Panc1 (cell line): Measurements from ENCODE around the gene BMAL1. TPM values are rescaled to one million over a fixed set of nuclear protein-coding genes. Genes with fewer than 3 reads are reported as not detected.

Experiments used
- ATAC-seq: fragments of 200-7000 bp; cut with Tn5 transposase; 2 replicates; pipeline ENCODE4 v1.9.1; 2020; ENCODE audit warnings: mild to moderate bottlenecking, moderate library complexity
- BruUV-seq: library from RNA; stranded (reverse); fragments of 400-500 nt; replicated peaks from 2 replicates; lab custom pipeline; 2021; lab: Mats Ljungman, UMichigan
- CTCF ChIA-PET: fragments of 300-600 bp; sonication (Branson Sonifier 250); formaldehyde crosslinking; loops from one replicate; lab custom pipeline; 2022; ENCODE audit warnings: antibody characterized with exemption; lab: Charles Lee
- POLR2A ChIA-PET: fragments of 300-600 bp; sonication (Branson Sonifier 250); formaldehyde crosslinking; loops from one replicate; lab custom pipeline; 2022; ENCODE audit warnings: antibody characterized with exemption; lab: Charles Lee
- DNase-seq: peaks from one replicate; pipeline ENCODE4 v3.0.0-alpha.2; 2010; ENCODE audit warnings: low read depth, low spot score
- H3K27ac ChIP-seq: 2 replicates; pipeline ENCODE4 v1.5.1; 2011; ENCODE audit warnings: mild to moderate bottlenecking, low read length, inconsistent platforms
- H3K27me3 ChIP-seq: fragments of 200-500 bp; sonication (Bioruptor generic); 2 replicates; pipeline ENCODE4 v1.6.0; 2014; ENCODE audit warnings: low read length, inconsistent platforms; ENCODE audit not compliant: control insufficient read depth, insufficient read depth
- H3K36me3 ChIP-seq: fragments of 200-500 bp; sonication (Bioruptor generic); 2 replicates; pipeline ENCODE4 v1.5.1; 2014; ENCODE audit warnings: inconsistent platforms, mild to moderate bottlenecking, low read length, moderate library complexity; ENCODE audit not compliant: control insufficient read depth, insufficient read depth
- H3K4me1 ChIP-seq: 2 replicates; pipeline ENCODE4 v1.5.1; 2011; ENCODE audit warnings: inconsistent platforms, mild to moderate bottlenecking, low read length, moderate library complexity; ENCODE audit not compliant: control insufficient read depth, insufficient read depth
- H3K4me3 ChIP-seq, 2 experiments: 2 replicates each; pipeline ENCODE4 v1.5.1; 2011 to 2012; ENCODE audit warnings: low read depth in 2 of 2, low read length in 2 of 2, mild to moderate bottlenecking in 2 of 2, inconsistent platforms in 1 of 2, moderate library complexity in 1 of 2
- H3K9me3 ChIP-seq: fragments of 200-500 bp; sonication (Bioruptor generic); 2 replicates; pipeline ENCODE4 v1.5.1; 2014; ENCODE audit warnings: low read depth, mild to moderate bottlenecking, inconsistent platforms, low read length, moderate library complexity; ENCODE audit not compliant: control insufficient read depth, insufficient read depth
- CTCF ChIP-seq: fragments of 450-650 bp; IDR thresholded peaks from 2 replicates; pipeline ENCODE4 v1.5.1; 2017; ENCODE audit warnings: mild to moderate bottlenecking
- POLR2AphosphoS5 ChIP-seq: IDR thresholded peaks from 2 replicates; pipeline ENCODE4 v1.6.1; 2012; ENCODE audit warnings: mild to moderate bottlenecking, low read depth, low read length, moderate library complexity
- REST ChIP-seq, 2 experiments: IDR thresholded peaks; 2 replicates each; pipeline ENCODE4 v1.6.1; 2011 to 2012; ENCODE audit warnings: low read depth in 2 of 2, control low read depth in 1 of 2, low read length in 1 of 2, mild to moderate bottlenecking in 1 of 2, moderate library complexity in 1 of 2; ENCODE audit not compliant: insufficient read depth in 1 of 2
- SIN3A ChIP-seq: IDR thresholded peaks from 2 replicates; pipeline ENCODE4 v1.6.1; 2012; ENCODE audit warnings: low read depth, mild to moderate bottlenecking, low read length, moderate library complexity, borderline replicate concordance; ENCODE audit not compliant: insufficient read depth
- TCF7L2 ChIP-seq: IDR thresholded peaks from 2 replicates; pipeline ENCODE4 v1.6.1; 2011; ENCODE audit warnings: mild to moderate bottlenecking, low read depth, low read length, inconsistent platforms
- in situ Hi-C: cut with HindIII; loops from 2 replicates; pipeline ENCODE4 v1.10.0; 2016; ENCODE audit warnings: low sequenced_read_pairs, low pct_unique_long_range_greater_than_20kb
- intact Hi-C: fragments of 100-400 bp; cut with micrococcal nuclease; formaldehyde crosslinking; loops from one replicate; pipeline ENCODE4 v1.10.0; 2022; ENCODE audit not compliant: unreplicated experiment
- total RNA-seq: library from RNA; stranded (reverse); gene quantifications from one replicate; pipeline ENCODE4 v1.2.1, GENCODE V29; 2021; ENCODE audit not compliant: unreplicated experiment

Gene BMAL1
- total RNA-seq, 1 experiment from 2014 or later = 9.3 TPM

GRCh38 chr11:13268791-13269190, 8.8 kb upstream of the BMAL1 start:
- CTCF ChIA-PET = no interaction called here
- DNase-seq (no peak), ATAC-seq (no peak)
- Histone ChIP-seq H3K4me1 (no peaks in the 10 kb centered on the region), H3K27me3 (peaks cover 16% of the 10 kb centered on the region), H3K36me3 (no peaks in the 10 kb centered on the region), H3K4me3 (no peak overlapping the region), H3K27ac (no peak overlapping the region), H3K9me3 (no peaks in the 10 kb centered on the region)
- intact Hi-C loops = no loop called here
- POLR2A ChIA-PET = no interaction called here
- in situ Hi-C loops = no loop called here
- no TSS peak for BruUV-seq
- no peak for TF ChIP-seq POLR2AphosphoS5
- TF ChIP-seq SIN3A = no peak
- no peak for TF ChIP-seq REST (IDR thresholded peaks at IDR 0.05; ENCODE audit: insufficient read depth in 1 of 2, low read depth in 2 of 2, low read length in 1 of 2)
- no peak for TF ChIP-seq CTCF
- TF ChIP-seq TCF7L2 = no peak

GRCh38 chr11:13269775-13270174, 7.8 kb upstream of the BMAL1 start:
- intact Hi-C loops (no loop called here), in situ Hi-C loops (no loop called here)
- Histone ChIP-seq H3K4me1 (no peaks in the 10 kb centered on the region), H3K27ac (no peak overlapping the region), H3K36me3 (no peaks in the 10 kb centered on the region), H3K9me3 (no peaks in the 10 kb centered on the region), H3K27me3 (peaks cover 24% of the 10 kb centered on the region), H3K4me3 (no peak overlapping the region)
- ChIA-PET POLR2A (no interaction called here), CTCF (no interaction called here)
- TF ChIP-seq SIN3A (no peak), REST (IDR thresholded peaks at IDR 0.05; ENCODE audit: insufficient read depth in 1 of 2, low read depth in 2 of 2, low read length in 1 of 2) (no peak), POLR2AphosphoS5 (no peak), CTCF (no peak), TCF7L2 (no peak)
- DNase-seq = no peak
- no TSS peak for BruUV-seq
- ATAC-seq = no peak
